ENCODE results near the gene CHORDC1. TPM values are rescaled to one million over a fixed set of nuclear protein-coding genes. Genes with fewer than 3 reads are reported as not detected.

The CHORDC1 gene
- total RNA-seq, 2 experiments from 2014 or later, result 62.0 to 86.2 TPM

GRCh38 chr11:90220391-90220790 is 2.5 kb downstream of the CHORDC1 start:
- no TSS peak for BruUV-seq (replicated peaks)
- no peak overlapping the region for H3K27ac ChIP-seq (ENCODE audit: low read depth, low read length, poor library complexity, severe bottlenecking)
- peaks cover 61% of the 10 kb centered on the region for H3K36me3 ChIP-seq (ENCODE audit: insufficient read depth, low read length)
- CTCF ChIA-PET (ENCODE audit: unreplicated experiment), result no interaction called here
- H2AFZ ChIP-seq (ENCODE audit: low read length), result no peak overlapping the region
- no peak for DNase-seq (ENCODE audit: low spot score)
- POLR2A ChIA-PET, result interaction anchor here (1.1 to 1.6 kb wide), 4 partner anchors 9 to 30 kb away, joined by 3 to 8 read pairs (median 5); no protein-coding TSS in a partner anchor
- peaks cover 44% of the 10 kb centered on the region for H4K20me1 ChIP-seq (ENCODE audit: insufficient read depth, low read length)
- peaks cover 76% of the 10 kb centered on the region for H3K79me2 ChIP-seq (ENCODE audit: insufficient read depth, low read depth, low read length)
- TF ChIP-seq CTCF (conservative IDR thresholded peaks at IDR 0.05; ENCODE audit: low read length), result no peak
- no peak for TF ChIP-seq EZH2phosphoT487 (IDR thresholded peaks at IDR 0.05; ENCODE audit: borderline replicate concordance, low read depth, low read length)
- H3K4me3 ChIP-seq (ENCODE audit: low read depth, low read length, poor library complexity, severe bottlenecking), result peak overlapping the region; percentile 81
- H3K9me2 ChIP-seq (ENCODE audit: insufficient read depth, low read length), result no peaks in the 10 kb centered on the region
- H3K9me3 ChIP-seq (ENCODE audit: low read length), result no peaks in the 10 kb centered on the region
- peaks cover 41% of the 10 kb centered on the region for H3K4me1 ChIP-seq (ENCODE audit: insufficient read depth, low read length, poor library complexity, severe bottlenecking)
- H3K4me2 ChIP-seq (ENCODE audit: low read length), result peak overlapping the region; percentile 83
- intact Hi-C loops (cut with micrococcal nuclease; ENCODE audit: unreplicated experiment), result no loop called here

GRCh38 chr11:90219438-90219837 is 3.4 kb downstream of the CHORDC1 start:
- intact Hi-C loops (cut with micrococcal nuclease; ENCODE audit: unreplicated experiment), result no loop called here
- DNase-seq (ENCODE audit: low spot score), result no peak
- peak overlapping the region; percentile 83; the same call in 1 of the 2 replicates for H3K4me2 ChIP-seq (ENCODE audit: low read length)
- no peak overlapping the region for H3K27ac ChIP-seq (ENCODE audit: low read depth, low read length, poor library complexity, severe bottlenecking)
- H2AFZ ChIP-seq (ENCODE audit: low read length), result no peak overlapping the region
- H3K9me2 ChIP-seq (ENCODE audit: insufficient read depth, low read length), result no peaks in the 10 kb centered on the region
- peak overlapping the region; percentile 81 for H3K4me3 ChIP-seq (ENCODE audit: low read depth, low read length, poor library complexity, severe bottlenecking)
- TF ChIP-seq CTCF (conservative IDR thresholded peaks at IDR 0.05; ENCODE audit: low read length), result no peak
- peaks cover 44% of the 10 kb centered on the region for H4K20me1 ChIP-seq (ENCODE audit: insufficient read depth, low read length)
- CTCF ChIA-PET (ENCODE audit: unreplicated experiment), result no interaction called here
- peaks cover 38% of the 10 kb centered on the region for H3K4me1 ChIP-seq (ENCODE audit: insufficient read depth, low read length, poor library complexity, severe bottlenecking)
- POLR2A ChIA-PET, result interaction anchor here (1.2 to 1.6 kb wide), 4 partner anchors 8 to 29 kb away, joined by 3 to 5 read pairs (median 4); no protein-coding TSS in a partner anchor
- BruUV-seq (replicated peaks), result no TSS peak
- H3K9me3 ChIP-seq (ENCODE audit: low read length), result no peaks in the 10 kb centered on the region
- peaks cover 70% of the 10 kb centered on the region for H3K36me3 ChIP-seq (ENCODE audit: insufficient read depth, low read length)
- peaks cover 86% of the 10 kb centered on the region for H3K79me2 ChIP-seq (ENCODE audit: insufficient read depth, low read depth, low read length)

GRCh38 chr11:90218606-90219005 is 4.2 kb downstream of the CHORDC1 start:
- ChIA-PET CTCF (ENCODE audit: unreplicated experiment) (no interaction called here), POLR2A (no interaction called here)
- DNase-seq (ENCODE audit: low spot score), result no peak
- H2AFZ ChIP-seq (ENCODE audit: low read length), result no peak overlapping the region
- H4K20me1 ChIP-seq (ENCODE audit: insufficient read depth, low read length), result peaks cover 46% of the 10 kb centered on the region
- no peak overlapping the region for H3K4me3 ChIP-seq (ENCODE audit: low read depth, low read length, poor library complexity, severe bottlenecking)
- H3K36me3 ChIP-seq (ENCODE audit: insufficient read depth, low read length), result peaks cover 78% of the 10 kb centered on the region
- peaks cover 30% of the 10 kb centered on the region for H3K4me1 ChIP-seq (ENCODE audit: insufficient read depth, low read length, poor library complexity, severe bottlenecking)
- H3K4me2 ChIP-seq (ENCODE audit: low read length), result peak overlapping the region; percentile 15; the same call in 1 of the 2 replicates
- H3K9me2 ChIP-seq (ENCODE audit: insufficient read depth, low read length), result no peaks in the 10 kb centered on the region
- TF ChIP-seq EZH2phosphoT487 (IDR thresholded peaks at IDR 0.05; ENCODE audit: borderline replicate concordance, low read depth, low read length), result no peak
- TF ChIP-seq CTCF (conservative IDR thresholded peaks at IDR 0.05; ENCODE audit: low read length), result no peak
- BruUV-seq (replicated peaks), result no TSS peak
- intact Hi-C loops (cut with micrococcal nuclease; ENCODE audit: unreplicated experiment), result no loop called here
- H3K9me3 ChIP-seq (ENCODE audit: low read length), result no peaks in the 10 kb centered on the region
- H3K79me2 ChIP-seq (ENCODE audit: insufficient read depth, low read depth, low read length), result peaks cover 94% of the 10 kb centered on the region
- no peak overlapping the region for H3K27ac ChIP-seq (ENCODE audit: low read depth, low read length, poor library complexity, severe bottlenecking)

Data from OCI-LY7 (cell line).